Activated naive CD8-positive, alpha-beta T cell (primary cell): ENCODE measurements around the gene IGIP.
"Not testable (repeated sequence)": the region's sequence is repeated elsewhere in the genome, so short reads cannot be mapped to it uniquely, and the experiment has no call there.

ENCODE experiments used
- H3K27ac Mint-ChIP-seq: one replicate; pipeline ENCODE4 v1.8.0; 2021; ENCODE audit warnings: mixed read lengths
- H3K27me3 Mint-ChIP-seq: one replicate; pipeline ENCODE4 v1.8.0; 2021; ENCODE audit warnings: mixed read lengths
- H3K36me3 Mint-ChIP-seq: one replicate; pipeline ENCODE4 v1.8.0; 2021; ENCODE audit warnings: mixed read lengths
- H3K4me1 Mint-ChIP-seq: one replicate; pipeline ENCODE4 v1.8.0; 2021; ENCODE audit warnings: low read depth, mixed read lengths
- H3K4me3 Mint-ChIP-seq: one replicate; pipeline ENCODE4 v1.8.0; 2021; ENCODE audit warnings: mild to moderate bottlenecking, mixed read lengths
- H3K9me3 Mint-ChIP-seq: one replicate; pipeline ENCODE4 v1.8.0; 2021; ENCODE audit warnings: low read depth, mixed read lengths

The IGIP gene

DNA sequence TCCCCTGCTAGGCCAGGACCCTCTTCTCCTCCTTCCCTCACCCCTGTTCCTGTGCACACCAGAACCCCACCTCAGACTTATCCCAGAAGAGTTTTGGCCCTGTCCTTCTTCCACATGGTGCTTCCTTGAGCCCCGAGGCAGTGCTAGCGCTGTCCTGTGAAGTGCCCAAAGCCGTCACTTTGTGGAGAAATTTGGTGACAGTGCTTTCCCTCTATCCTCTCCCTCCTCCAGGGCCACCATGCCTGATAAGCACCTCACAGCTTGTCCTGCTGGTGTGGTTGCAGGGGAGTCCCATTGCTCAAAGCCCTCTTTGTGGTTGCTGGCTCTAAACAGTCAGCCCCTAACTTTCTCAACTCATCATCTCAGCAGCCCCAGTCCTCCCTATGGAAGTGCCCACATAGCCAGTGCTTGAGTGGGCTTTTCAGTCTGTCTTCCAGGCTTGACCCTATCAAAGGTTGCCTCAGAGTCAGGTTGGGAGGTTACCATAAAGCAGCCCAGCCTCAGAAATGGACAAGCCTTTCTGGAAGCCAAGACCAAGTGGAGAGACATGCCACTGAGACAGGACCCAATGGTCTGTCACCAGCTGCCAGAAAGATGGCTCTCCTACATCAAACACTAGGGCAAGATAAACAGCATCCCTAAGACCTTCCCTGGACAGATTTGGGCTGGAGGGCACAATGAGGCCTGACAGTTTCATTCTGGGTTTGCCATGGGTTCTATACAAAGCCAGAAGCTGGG, 18.0 kb downstream of the IGIP start:
- Mint-ChIP-seq H3K4me3 (no peak overlapping the region), H3K4me1 (peaks cover 24% of the 10 kb centered on the region), H3K27me3 (peaks cover 5% of the 10 kb centered on the region), H3K27ac (no peak overlapping the region), H3K9me3 (no peaks in the 10 kb centered on the region), H3K36me3 (no peaks in the 10 kb centered on the region)

DNA sequence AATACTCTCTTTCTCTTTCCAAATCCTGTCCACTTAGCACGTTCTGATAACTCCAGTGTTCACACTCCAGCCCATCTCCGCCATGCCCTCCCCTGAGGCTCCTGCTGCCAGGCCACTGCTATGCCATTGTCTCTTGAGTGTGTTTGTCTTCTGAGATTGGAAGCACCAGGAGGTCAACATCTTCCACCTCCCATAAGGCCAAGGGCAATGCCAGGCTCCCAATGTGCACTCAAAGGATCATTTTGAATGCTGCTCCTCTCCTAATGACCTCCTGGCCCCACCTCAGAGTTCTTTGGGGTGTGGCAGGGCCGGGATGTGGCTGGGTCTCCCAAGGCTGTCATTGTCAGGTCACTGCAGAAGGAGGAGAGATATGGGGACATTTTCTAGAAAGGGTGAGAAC, 19.5 kb downstream of the IGIP start:
- Mint-ChIP-seq H3K36me3 (no peaks in the 10 kb centered on the region), H3K9me3 (no peaks in the 10 kb centered on the region), H3K4me1 (peaks cover 22% of the 10 kb centered on the region), H3K27me3 (peaks cover 5% of the 10 kb centered on the region), H3K4me3 (peak overlapping the region; percentile 61), H3K27ac (no peak overlapping the region)

- H3K27ac Mint-ChIP-seq: no peak overlapping the region
- H3K4me1 Mint-ChIP-seq: peaks cover 22% of the 10 kb centered on the region
- no peaks in the 10 kb centered on the region for H3K9me3 Mint-ChIP-seq
- H3K36me3 Mint-ChIP-seq: no peaks in the 10 kb centered on the region
- H3K27me3 Mint-ChIP-seq: peaks cover 5% of the 10 kb centered on the region
- peak overlapping the region; percentile 61 for H3K4me3 Mint-ChIP-seq
Observed at GRCh38 chr5:140145818-140146522, 20.2 kb downstream of the IGIP start.

DNA sequence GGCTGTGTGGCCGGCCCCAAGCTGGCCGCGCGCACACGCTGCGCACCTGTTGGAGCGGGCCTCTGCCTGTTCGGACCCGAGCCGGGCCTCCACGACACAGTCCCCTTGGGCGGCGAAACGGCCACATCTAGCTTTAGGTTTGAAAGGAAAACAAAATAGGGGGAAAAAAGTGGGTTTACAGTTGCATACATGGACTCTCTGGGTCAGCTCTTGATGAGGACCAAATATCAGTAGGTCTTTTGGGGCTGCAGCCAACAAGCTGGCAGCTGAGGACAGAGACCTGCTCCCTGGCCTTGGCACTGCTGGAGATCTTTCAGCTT, 20.7 kb downstream of the IGIP start:
- Mint-ChIP-seq H3K27ac (no peak overlapping the region), H3K36me3 (no peaks in the 10 kb centered on the region), H3K9me3 (no peaks in the 10 kb centered on the region), H3K4me1 (peaks cover 22% of the 10 kb centered on the region), H3K27me3 (peaks cover 5% of the 10 kb centered on the region), H3K4me3 (peak overlapping the region; percentile 49)

GRCh38 chr5:140147460-140147859, 21.7 kb downstream of the IGIP start:
- no peaks in the 10 kb centered on the region for H3K9me3 Mint-ChIP-seq
- H3K27ac Mint-ChIP-seq: no peak overlapping the region
- H3K4me1 Mint-ChIP-seq: peaks cover 22% of the 10 kb centered on the region
- H3K4me3 Mint-ChIP-seq: peak overlapping the region; percentile 49
- H3K36me3 Mint-ChIP-seq: no peaks in the 10 kb centered on the region
- H3K27me3 Mint-ChIP-seq: peaks cover 5% of the 10 kb centered on the region

DNA sequence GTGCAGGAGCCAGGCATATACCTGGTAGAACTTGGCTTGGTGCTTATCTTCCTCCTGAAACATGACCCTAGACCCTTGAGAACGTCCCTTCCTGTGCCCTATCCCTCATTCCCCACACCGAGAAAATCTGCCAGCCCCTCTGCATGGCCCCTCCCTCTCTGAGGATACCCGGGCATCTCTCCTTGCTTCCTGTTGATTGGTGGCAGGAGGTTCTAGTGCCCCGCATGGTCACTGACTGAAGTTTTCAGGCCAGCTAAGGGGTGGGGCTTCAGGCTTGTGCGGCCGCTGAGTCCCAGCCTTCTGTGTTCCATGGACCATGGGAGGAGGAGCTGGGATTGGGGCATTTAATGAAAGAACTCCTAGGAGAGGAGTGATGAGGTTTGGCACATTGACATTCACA, 22.8 kb downstream of the IGIP start:
- Mint-ChIP-seq H3K9me3 (no peaks in the 10 kb centered on the region), H3K27me3 (peaks cover 5% of the 10 kb centered on the region), H3K27ac (no peak overlapping the region), H3K4me3 (no peak overlapping the region), H3K36me3 (no peaks in the 10 kb centered on the region), H3K4me1 (peaks cover 22% of the 10 kb centered on the region)

GRCh38 chr5:140150201-140150600, 24.5 kb downstream of the IGIP start:
- Mint-ChIP-seq H3K36me3 (no peaks in the 10 kb centered on the region), H3K27ac (no peak overlapping the region), H3K4me1 (peaks cover 12% of the 10 kb centered on the region)

DNA sequence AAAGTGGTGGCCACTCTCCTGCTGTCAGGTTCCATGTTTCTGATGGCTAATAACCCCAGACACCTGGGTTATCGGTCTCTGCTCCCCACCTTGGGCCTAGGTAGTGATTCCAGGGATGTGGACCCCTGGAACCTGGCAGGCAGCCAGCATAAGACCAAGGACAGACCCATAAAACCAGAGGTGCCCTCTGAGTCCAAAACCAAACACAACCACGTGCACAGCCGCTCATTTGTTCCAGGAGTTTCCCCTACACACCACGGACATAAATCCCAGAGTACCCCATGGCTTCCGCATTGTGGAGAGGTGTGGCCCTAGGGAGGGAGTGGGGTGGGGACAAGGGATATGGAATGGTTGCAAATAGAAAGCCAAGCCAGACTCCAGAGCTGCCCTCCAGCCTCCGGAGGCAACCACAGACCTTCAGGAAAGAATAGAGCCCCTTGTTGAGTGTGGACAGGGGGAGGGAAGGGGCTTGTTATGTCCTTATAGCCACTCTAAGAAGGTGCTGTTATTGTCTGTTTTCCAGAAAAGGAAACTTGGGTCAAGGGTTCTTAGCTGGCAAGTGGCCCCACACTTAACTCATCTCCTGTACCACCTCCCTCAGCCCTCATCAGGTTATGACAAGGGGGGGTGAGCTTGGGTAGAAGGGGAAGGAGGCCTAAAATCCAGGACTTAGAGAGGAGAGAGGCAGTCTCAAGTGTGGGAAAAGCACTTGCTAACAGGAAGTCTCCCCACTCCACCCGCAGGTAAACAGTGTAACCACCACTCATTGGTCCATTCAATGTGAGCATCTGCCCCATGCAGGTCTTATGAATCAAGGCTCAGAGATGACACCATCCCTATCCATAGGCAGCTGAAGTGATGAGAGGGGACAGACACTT, 25.6 kb downstream of the IGIP start:
- H3K9me3 Mint-ChIP-seq: no peaks in the 10 kb centered on the region
- no peaks in the 10 kb centered on the region for H3K27me3 Mint-ChIP-seq
- H3K27ac Mint-ChIP-seq: no peak overlapping the region
- H3K36me3 Mint-ChIP-seq: no peaks in the 10 kb centered on the region
- peaks cover 7% of the 10 kb centered on the region for H3K4me1 Mint-ChIP-seq
- no peak overlapping the region for H3K4me3 Mint-ChIP-seq

More at GRCh38 chr5:140150201-140150600, 24.5 kb downstream of the IGIP start:
- Mint-ChIP-seq H3K27me3 (peaks cover 2% of the 10 kb centered on the region), H3K9me3 (no peaks in the 10 kb centered on the region), H3K4me3 (no peak overlapping the region)

- H3K4me3 Mint-ChIP-seq: no peak overlapping the region
- H3K27me3 Mint-ChIP-seq: no peaks in the 10 kb centered on the region
- H3K27ac Mint-ChIP-seq: no peak overlapping the region
- no peaks in the 10 kb centered on the region for H3K36me3 Mint-ChIP-seq
- H3K4me1 Mint-ChIP-seq: peaks cover 3% of the 10 kb centered on the region
- no peaks in the 10 kb centered on the region for H3K9me3 Mint-ChIP-seq
Observed at GRCh38 chr5:140152022-140152999, 26.6 kb downstream of the IGIP start.

DNA sequence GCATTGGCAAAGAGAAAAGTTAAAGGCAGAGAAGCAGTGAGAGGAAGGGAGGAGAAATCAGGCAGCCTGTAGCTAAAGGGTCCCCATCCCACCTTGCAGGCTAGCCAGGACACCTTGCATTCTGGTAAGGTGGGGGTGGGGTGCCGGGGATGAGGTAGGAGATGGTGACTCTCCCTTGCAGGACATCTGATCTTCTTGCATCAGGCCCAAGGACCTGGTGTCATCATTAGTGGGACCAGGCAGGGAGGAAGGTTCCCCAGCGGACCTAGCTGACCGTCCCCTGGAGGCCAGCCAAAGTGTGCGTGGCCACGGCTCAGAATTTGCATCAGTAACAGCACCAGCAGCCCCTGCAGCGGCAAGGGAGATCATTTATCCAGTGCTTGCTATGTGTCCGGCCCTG, 27.5 kb downstream of the IGIP start:
- no peak overlapping the region for H3K4me3 Mint-ChIP-seq
- no peaks in the 10 kb centered on the region for H3K9me3 Mint-ChIP-seq
- no peaks in the 10 kb centered on the region for H3K27me3 Mint-ChIP-seq
- H3K36me3 Mint-ChIP-seq: no peaks in the 10 kb centered on the region
- no peak overlapping the region for H3K27ac Mint-ChIP-seq
- peaks cover 3% of the 10 kb centered on the region for H3K4me1 Mint-ChIP-seq

GRCh38 chr5:140153905-140154304, 28.2 kb downstream of the IGIP start:
- Mint-ChIP-seq H3K27ac (no peak overlapping the region), H3K36me3 (no peaks in the 10 kb centered on the region), H3K27me3 (no peaks in the 10 kb centered on the region), H3K4me3 (no peak overlapping the region), H3K4me1 (peaks cover 3% of the 10 kb centered on the region), H3K9me3 (no peaks in the 10 kb centered on the region)

- H3K27me3 Mint-ChIP-seq: not testable (repeated sequence)
Observed at GRCh38 chr5:140154710-140155381, 29.1 kb downstream of the IGIP start.

DNA sequence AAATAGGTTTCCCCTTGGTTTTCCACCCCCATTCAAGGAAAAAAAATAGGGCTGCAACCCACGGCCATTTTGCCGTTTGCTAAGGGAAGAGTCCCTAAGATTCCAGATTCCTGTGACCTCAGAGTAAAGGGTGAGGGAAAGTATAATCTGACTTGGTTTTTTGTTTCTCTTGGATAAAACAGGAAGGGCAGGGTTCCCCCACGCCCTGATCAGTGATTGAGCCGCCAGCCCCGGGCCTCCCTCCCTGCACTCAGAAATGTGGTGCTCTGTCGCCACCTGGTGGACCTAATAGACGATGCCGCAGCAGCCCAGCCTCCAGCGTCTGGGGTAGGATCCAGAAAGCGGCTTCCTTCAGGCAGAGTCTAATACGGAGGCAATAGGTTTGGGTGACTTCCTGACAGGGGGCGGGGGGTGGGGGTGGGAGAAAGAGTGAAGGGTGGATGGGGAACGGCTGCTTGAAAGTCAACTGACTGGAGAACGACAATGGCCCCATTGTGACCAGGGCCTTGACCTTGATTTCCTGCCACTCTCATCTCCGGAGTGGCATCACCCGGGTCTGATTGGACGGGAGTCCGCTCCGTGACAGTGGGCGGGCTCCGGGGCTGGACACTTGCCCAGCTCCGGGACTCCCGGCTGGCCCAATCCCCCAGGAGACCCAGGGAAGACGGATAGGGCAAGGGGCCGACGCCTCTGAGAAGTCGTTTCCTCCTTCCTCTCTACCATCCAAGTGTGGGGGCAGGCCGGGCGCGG, 31.5 kb downstream of the IGIP start:
- peak overlapping the region; percentile 51 for H3K4me3 Mint-ChIP-seq
- peaks cover 3% of the 10 kb centered on the region for H3K4me1 Mint-ChIP-seq
- H3K27me3 Mint-ChIP-seq: no peaks in the 10 kb centered on the region
- H3K9me3 Mint-ChIP-seq: no peaks in the 10 kb centered on the region
- no peaks in the 10 kb centered on the region for H3K36me3 Mint-ChIP-seq
- H3K27ac Mint-ChIP-seq: no peak overlapping the region

More at GRCh38 chr5:140154710-140155381, 29.1 kb downstream of the IGIP start:
- not testable (repeated sequence) for H3K4me3 Mint-ChIP-seq, H3K36me3 Mint-ChIP-seq, H3K27ac Mint-ChIP-seq, H3K9me3 Mint-ChIP-seq, H3K4me1 Mint-ChIP-seq
